Endothelial cell of umbilical vein (primary cell): ENCODE measurements around the gene AP3S2. TPM values are rescaled to one million over a fixed set of nuclear protein-coding genes. Genes with fewer than 3 reads are reported as not detected.

Experiments used
- BruUV-seq: library from RNA; stranded (reverse); fragments of 400-500 nt; replicated peaks from 2 replicates; lab custom pipeline; 2021; lab: Mats Ljungman, UMichigan
- CTCF ChIA-PET: fragments of 300-600, 350-600 bp; sonication (Branson Sonifier 250); formaldehyde crosslinking; loops from one replicate; lab custom pipeline; 2021; ENCODE audit warnings: antibody characterized with exemption, inconsistent platforms; lab: Charles Lee
- POLR2A ChIA-PET: fragments of 300-600, 350-600 bp; sonication (Branson Sonifier 250); formaldehyde crosslinking; loops from one replicate; lab custom pipeline; 2021; ENCODE audit warnings: antibody characterized with exemption, inconsistent platforms; lab: Charles Lee
- DNase-seq: peaks from one replicate; pipeline ENCODE4 v3.0.0-alpha.2; 2011; ENCODE audit warnings: low read depth, low spot score
- FAIRE-seq: peaks from 2 replicates; lab custom pipeline; 2011; peaks lifted over from hg19 to GRCh38; lab: Jason Lieb, UNC
- H2AFZ ChIP-seq: 2 replicates; pipeline ENCODE4 v1.6.0; 2012; ENCODE audit warnings: low read depth, low read length, control low read depth, inconsistent platforms
- H3K27ac ChIP-seq: 2 replicates; pipeline ENCODE4 v1.5.1; 2011; ENCODE audit warnings: low read depth, mild to moderate bottlenecking, control low read depth, low read length, moderate library complexity; ENCODE audit not compliant: insufficient read depth
- H3K27me3 ChIP-seq, 2 experiments: 2 replicates each; pipeline versions ENCODE4 v1.6.0 to v1.6.1; 2011; ENCODE audit warnings: low read length in 2 of 2, mixed read lengths in 1 of 2; ENCODE audit not compliant: control insufficient read depth in 2 of 2, insufficient read depth in 2 of 2
- H3K36me3 ChIP-seq, 2 experiments: 2 replicates in 1 of 2; 3 replicates in 1 of 2; pipeline ENCODE4 v1.5.1; 2011; ENCODE audit warnings: low read length in 2 of 2, mild to moderate bottlenecking in 1 of 2, moderate library complexity in 1 of 2; ENCODE audit not compliant: control insufficient read depth in 2 of 2, insufficient read depth in 2 of 2; ENCODE audit errors: extremely low read depth in 1 of 2
- H3K4me1 ChIP-seq: 3 replicates; pipeline ENCODE4 v1.5.1; 2011; ENCODE audit warnings: mild to moderate bottlenecking, low read length; ENCODE audit not compliant: control insufficient read depth, insufficient read depth; ENCODE audit errors: extremely low read depth
- H3K4me2 ChIP-seq: 2 replicates; pipeline ENCODE4 v1.6.1; 2011; ENCODE audit warnings: low read length, control low read depth, mixed read lengths; ENCODE audit not compliant: insufficient read depth
- H3K4me3 ChIP-seq, 3 experiments: fragments of 200-600 bp in 1 of 3; sonication (generic), shearing (Covaris generic) in 1 of 3; replicated peaks in 1 of 3; 2 replicates each; pipeline ENCODE4 v1.5.1; 2011 to 2016; ENCODE audit warnings: control low read depth in 3 of 3, low read length in 3 of 3, mild to moderate bottlenecking in 2 of 3, inconsistent platforms in 1 of 3, low read depth in 1 of 3, moderate library complexity in 1 of 3; ENCODE audit not compliant: insufficient read depth in 1 of 3
- H3K79me2 ChIP-seq: 2 replicates; pipeline ENCODE4 v1.6.0; 2012; ENCODE audit warnings: low read length, inconsistent platforms; ENCODE audit not compliant: control insufficient read depth, insufficient read depth
- H3K9ac ChIP-seq: replicated peaks from 2 replicates; pipeline ENCODE3; 2011; ENCODE audit warnings: low read length, control low read depth; ENCODE audit not compliant: insufficient read depth; ENCODE audit errors: extremely low read depth
- H3K9me1 ChIP-seq: replicated peaks from 3 replicates; pipeline ENCODE4 v1.6.0; 2011; ENCODE audit warnings: mild to moderate bottlenecking, low read length; ENCODE audit not compliant: control insufficient read depth, insufficient read depth; ENCODE audit errors: extremely low read depth
- H3K9me3 ChIP-seq: replicated peaks from 2 replicates; pipeline ENCODE4 v1.5.1; 2012; ENCODE audit warnings: low read length, inconsistent platforms; ENCODE audit not compliant: control insufficient read depth, insufficient read depth
- H4K20me1 ChIP-seq: replicated peaks from 2 replicates; pipeline ENCODE3; 2011; ENCODE audit warnings: mild to moderate bottlenecking, low read length; ENCODE audit not compliant: control insufficient read depth, insufficient read depth; ENCODE audit errors: extremely low read depth
- EZH2 ChIP-seq: IDR thresholded peaks from 2 replicates; pipeline ENCODE4 v1.6.1; 2012; ENCODE audit warnings: borderline replicate concordance, low read depth, mild to moderate bottlenecking, moderate library complexity, low read length, inconsistent platforms; ENCODE audit not compliant: severe bottlenecking
- GATA2 ChIP-seq: IDR thresholded peaks from 2 replicates; pipeline ENCODE4 v1.7.0; 2011; ENCODE audit warnings: low read depth, mild to moderate bottlenecking, moderate library complexity, mixed read lengths, low read length; ENCODE audit not compliant: insufficient read length, insufficient read depth
- JUN ChIP-seq: IDR thresholded peaks from 2 replicates; pipeline ENCODE4 v1.6.1; 2011; ENCODE audit warnings: borderline replicate concordance, low read depth; ENCODE audit not compliant: insufficient read length, insufficient read depth
- MYC ChIP-seq: IDR thresholded peaks from one replicate; pipeline ENCODE4 v1.6.1; 2011; ENCODE audit warnings: mild to moderate bottlenecking, low read depth, low read length
- POLR2A ChIP-seq: IDR thresholded peaks from 2 replicates; pipeline ENCODE4 v1.6.1; 2012; ENCODE audit warnings: low read depth, mild to moderate bottlenecking, control low read depth, low read length
- POLR2AphosphoS5 ChIP-seq: IDR thresholded peaks from 2 replicates; pipeline ENCODE4 v1.6.1; 2012; ENCODE audit warnings: low read depth, mild to moderate bottlenecking, control low read depth, low read length, moderate library complexity; ENCODE audit not compliant: insufficient read depth
- dilution Hi-C: fragments of 300-500 bp; cut with MboI; formaldehyde crosslinking; loops from one replicate; pipeline ENCODE4 v1.15.0; 2019; ENCODE audit warnings: low sequenced_read_pairs; ENCODE audit not compliant: extremely low pct_ligation_motif_present
- intact Hi-C: fragments of 100-400 bp; cut with micrococcal nuclease; formaldehyde crosslinking; loops from one replicate; pipeline ENCODE4 v1.10.0; 2022
- polyA plus RNA-seq, 4 experiments: library from polyadenylated mRNA; depleted of rRNA in 3 of 4; stranded (reverse) in 3 of 4; unstranded in 1 of 4; fragments of >200 nt; gene quantifications; 2 replicates each; pipeline versions ENCODE4 v1.2.1 to v1.2.3, GENCODE V29; 2011 to 2012; ENCODE audit warnings: missing spikeins in 1 of 4
- total RNA-seq: library from RNA; stranded (reverse); gene quantifications from 2 replicates; pipeline ENCODE4 v1.2.3, GENCODE V29; 2021

The AP3S2 gene
- total and polyA plus RNA-seq, 2 donors (not counting 3 experiments of a cell fraction or from before 2014, with no cell fraction given), result 14.6 to 31.1 TPM

DNA sequence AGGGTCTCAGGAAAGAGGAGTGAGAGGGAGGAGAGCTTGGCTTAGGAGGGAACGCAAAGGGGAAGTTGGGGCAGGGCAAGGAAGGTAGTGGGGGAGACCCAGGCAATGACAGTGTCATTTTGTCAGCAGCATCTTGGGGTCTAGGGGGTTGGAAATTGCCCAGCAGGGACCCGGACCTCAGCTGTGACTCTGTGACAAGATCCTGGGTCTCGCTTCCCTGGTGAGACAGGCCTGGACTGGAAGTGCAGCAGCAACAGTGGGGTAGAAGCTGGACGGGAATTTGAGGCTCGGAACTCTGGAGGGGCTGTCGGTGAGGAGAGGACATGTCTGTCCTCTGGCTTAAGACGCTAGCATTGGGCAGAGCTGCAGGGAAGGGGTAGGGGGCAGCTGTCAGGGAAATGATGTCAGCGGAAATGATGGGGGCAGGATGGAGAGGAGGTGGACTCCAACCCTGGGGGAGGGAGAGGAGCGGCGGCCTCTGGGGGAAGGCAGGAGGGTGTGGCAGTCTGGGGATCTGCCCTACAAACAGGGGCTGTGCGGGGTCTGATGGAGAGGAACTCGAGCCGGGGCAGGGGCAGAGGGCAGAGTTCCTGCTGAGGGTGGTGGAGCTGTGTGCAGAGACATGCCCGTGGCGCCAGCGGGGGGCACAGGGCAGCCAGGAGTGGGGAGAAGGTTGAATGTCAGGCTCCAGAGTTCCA, 91.4 kb downstream of the AP3S2 start:
- no TSS peak for BruUV-seq
- POLR2A ChIA-PET, result interaction anchor here (0.8 to 1.3 kb wide), 3 partner anchors 10 to 41 kb away, joined by 3 read pairs; partner anchors contain the start of gene ANPEP
- DNase-seq, result peak; percentile 66
- no peaks in the 10 kb centered on the region for H3K9me3 ChIP-seq
- H3K36me3 ChIP-seq, result peaks cover 23 to 58% of the 10 kb centered on the region in 2 experiments
- dilution Hi-C loops, result no loop called here
- H3K27me3 ChIP-seq, result no peaks in the 10 kb centered on the region
- TF ChIP-seq GATA2 (no peak), POLR2AphosphoS5 (peak; percentile 65), MYC (no peak), JUN (no peak), EZH2 (no peak), POLR2A (peak; percentile 56)
- CTCF ChIA-PET, result interaction anchor here (1.2 to 3.4 kb wide), 4 partner anchors 42 to 86 kb away, joined by 3 to 28 read pairs (median 7); no protein-coding TSS in a partner anchor
- H3K79me2 ChIP-seq, result peaks cover 21% of the 10 kb centered on the region
- H3K27ac ChIP-seq, result peak overlapping the region; percentile 65
- H3K4me3 ChIP-seq, result no peak overlapping the region
- no peak overlapping the region for H2AFZ ChIP-seq
- intact Hi-C loops, result loop anchor here (1.0 to 2.0 kb wide), 3 partner anchors 9 to 26 kb away; partner anchors contain the start of gene MESP2
- H3K9ac ChIP-seq, result peak overlapping the region; percentile 21
- H3K9me1 ChIP-seq, result no peaks in the 10 kb centered on the region
- no peaks in the 10 kb centered on the region for H4K20me1 ChIP-seq
- H3K4me1 ChIP-seq, result peaks cover 17% of the 10 kb centered on the region
- peak overlapping the region; percentile 5 for H3K4me2 ChIP-seq
- FAIRE-seq, result peak; percentile 83
